ENCODE measurements around the gene C20orf141.

GRCh38 chr20:2780948-2781347 lies 33.8 kb upstream of the C20orf141 start:
- TF ChIP-seq CTCF (IDR thresholded peaks at IDR 0.05; ENCODE audit: low read depth, low read length, poor library complexity, severe bottlenecking): no peak
- no peak for TF ChIP-seq EZH2phosphoT487 (IDR thresholded peaks at IDR 0.05; ENCODE audit: borderline replicate concordance, low read length)
